GM21515 (cell line): Measurements from ENCODE around the gene MCM3AP.

Experiments used
- ATAC-seq: cut with Tn5 transposase; IDR thresholded peaks from one replicate; pipeline ENCODE4 v1.9.1; 2021; ENCODE audit not compliant: unreplicated experiment

Gene MCM3AP

DNA sequence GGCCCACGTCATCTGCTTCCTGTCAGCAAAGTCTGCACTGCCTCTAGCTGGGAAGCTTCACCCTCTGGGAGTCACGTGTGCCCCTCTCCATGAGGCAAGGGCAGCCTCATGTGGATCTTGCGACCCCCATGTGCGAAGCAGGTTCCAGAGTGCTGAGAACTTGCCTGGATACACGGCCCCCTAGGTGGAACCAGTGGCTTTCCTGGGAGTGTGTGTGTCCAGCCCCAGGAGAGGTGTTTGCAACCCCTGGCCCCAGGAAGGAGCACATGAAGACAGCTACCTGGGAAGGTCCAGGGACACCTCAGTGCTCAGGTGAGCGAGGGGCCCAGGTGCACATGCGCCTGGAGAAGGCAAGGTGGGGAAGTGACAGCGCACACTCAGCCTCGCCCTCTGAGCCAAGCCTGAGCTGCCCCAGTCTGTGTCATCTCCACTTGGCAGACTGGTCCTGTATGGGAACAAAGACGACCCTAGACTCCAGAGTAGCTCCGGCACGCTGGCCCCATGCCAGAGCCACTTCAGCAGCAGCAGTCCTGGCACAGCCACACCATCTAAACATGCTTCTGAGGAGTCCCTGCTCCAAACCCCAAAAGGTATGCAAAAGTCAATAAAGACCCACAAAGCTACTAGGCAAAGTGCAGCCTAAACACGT lies 65.7 kb downstream of the MCM3AP start:
- ATAC-seq: no peak

DNA sequence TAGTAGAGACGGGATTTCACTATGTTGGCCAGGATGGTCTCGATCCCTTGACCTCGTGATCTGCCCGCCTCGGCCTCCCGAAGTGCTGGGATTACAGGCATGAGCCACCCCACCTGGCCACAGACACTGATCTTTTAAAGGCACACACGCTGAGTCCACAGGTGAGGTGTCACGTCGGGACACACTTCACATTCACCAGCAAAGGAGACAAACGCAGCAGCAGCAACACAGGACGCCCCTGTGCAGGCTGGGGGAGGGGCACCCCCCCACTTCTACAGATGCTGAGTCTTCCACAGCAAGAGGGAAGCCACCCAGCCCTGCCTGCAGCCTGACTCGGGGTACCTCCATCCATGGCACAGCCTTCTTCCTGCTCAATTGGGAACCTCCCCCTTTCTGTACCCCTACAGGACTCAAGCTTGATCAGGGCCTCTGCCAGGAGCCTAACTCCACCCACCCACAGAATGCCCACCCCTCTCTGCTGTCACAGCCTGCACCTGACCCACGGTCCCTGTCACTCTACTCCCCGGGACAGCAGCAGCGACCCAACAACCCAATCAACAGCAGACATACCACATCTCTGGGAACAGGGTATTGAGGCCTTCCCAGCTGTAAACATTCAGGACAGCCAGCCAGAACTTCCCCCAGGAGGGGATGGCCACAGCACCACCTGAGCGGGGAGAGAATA lies 66.4 kb downstream of the MCM3AP start:
- ATAC-seq: no peak

DNA sequence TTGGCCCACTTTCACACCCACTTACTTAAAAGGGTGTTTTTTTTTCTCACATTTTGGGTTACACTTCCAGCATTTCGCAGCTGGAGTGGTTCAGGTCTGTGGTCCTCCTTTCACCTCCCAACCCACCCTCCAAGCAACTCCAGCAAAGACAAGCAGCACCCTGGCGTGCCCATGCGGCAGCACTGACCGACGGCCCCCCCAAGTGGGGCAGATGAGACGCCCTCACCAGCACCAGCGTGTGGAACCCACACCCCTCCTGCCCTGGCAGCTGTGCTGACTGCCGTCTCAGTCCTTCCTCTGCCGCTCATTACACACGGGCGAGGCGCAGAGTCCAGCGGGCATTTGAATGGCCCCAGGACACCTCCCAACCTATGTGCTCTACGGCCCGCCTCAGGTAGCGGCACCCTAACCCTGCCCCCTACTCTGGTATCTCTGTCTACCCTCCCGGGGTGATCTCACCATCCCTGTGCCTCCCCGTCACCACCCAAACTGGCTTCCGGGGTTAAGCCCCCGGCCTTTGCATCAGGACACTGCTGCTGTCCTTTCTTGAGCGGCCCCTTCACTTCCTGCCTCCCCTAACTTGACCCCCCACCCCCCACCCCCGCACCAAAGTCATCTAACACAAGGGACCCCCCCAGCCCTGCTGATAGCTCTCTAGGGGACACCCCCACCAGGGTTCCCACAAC lies 67.8 kb downstream of the MCM3AP start:
- no peak for ATAC-seq

DNA sequence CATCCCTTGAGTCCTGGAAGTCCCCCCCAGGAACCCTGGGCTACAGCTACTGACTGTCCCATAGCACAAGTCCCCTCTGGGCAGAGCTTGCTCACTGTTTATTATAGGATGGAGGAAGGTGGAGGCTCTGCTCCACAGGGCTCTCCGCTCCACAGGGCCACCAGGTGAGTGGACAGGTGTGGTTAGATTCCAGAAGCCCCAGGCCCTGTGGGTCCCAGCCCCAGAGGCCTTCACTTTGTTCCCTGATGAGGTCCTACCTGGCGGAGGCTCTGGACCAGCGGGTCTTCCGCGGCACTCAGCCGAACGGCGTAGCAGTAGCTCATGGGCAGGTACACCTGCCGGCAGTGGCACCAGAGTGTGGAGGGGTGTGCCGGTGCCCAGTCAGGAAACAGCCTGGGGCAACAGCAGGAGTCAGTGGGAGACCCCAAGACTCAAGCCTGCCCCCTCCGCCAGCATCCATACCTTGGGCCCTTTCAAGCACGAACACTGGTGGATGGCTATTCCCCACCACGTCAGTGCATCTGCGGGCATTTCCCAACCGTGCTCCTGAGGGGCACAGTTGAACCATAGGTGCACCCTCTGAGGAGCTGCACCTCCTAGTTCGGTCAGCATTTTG lies 69.2 kb downstream of the MCM3AP start:
- ATAC-seq: no peak

DNA sequence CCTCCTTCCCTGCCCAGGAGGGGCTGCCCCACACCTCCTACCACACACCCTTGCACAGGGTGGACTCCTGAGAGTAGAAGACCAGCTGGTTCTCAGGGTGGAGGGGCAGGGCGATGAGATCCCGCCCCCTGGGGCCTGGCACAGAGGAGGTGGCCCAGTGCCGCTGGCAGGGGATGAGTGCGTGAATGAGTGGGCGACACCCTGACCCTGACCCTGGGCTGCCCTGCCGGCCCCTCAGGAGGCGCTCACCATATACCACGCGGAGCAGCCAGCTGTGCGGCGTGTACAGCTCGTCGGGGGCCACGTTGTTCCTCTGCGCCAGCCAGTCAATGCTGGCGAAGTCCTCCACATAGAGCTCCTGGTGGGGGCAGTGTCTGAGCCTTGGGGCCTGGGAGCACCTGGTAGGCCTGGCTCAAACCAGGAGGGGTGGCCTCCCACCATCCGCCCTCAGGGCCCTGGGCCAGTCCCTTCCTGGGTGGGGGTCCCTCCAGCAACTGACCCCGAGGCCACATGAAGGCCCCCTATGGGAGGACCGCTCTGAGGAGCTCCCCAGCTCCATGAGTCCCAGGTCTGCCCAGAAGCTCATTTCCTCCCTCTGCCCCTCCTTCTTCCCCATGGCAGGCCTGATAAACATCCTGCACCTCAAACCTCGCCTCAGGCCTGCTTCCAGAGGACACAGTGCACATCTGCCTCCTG lies 69.8 kb downstream of the MCM3AP start:
- no peak for ATAC-seq

DNA sequence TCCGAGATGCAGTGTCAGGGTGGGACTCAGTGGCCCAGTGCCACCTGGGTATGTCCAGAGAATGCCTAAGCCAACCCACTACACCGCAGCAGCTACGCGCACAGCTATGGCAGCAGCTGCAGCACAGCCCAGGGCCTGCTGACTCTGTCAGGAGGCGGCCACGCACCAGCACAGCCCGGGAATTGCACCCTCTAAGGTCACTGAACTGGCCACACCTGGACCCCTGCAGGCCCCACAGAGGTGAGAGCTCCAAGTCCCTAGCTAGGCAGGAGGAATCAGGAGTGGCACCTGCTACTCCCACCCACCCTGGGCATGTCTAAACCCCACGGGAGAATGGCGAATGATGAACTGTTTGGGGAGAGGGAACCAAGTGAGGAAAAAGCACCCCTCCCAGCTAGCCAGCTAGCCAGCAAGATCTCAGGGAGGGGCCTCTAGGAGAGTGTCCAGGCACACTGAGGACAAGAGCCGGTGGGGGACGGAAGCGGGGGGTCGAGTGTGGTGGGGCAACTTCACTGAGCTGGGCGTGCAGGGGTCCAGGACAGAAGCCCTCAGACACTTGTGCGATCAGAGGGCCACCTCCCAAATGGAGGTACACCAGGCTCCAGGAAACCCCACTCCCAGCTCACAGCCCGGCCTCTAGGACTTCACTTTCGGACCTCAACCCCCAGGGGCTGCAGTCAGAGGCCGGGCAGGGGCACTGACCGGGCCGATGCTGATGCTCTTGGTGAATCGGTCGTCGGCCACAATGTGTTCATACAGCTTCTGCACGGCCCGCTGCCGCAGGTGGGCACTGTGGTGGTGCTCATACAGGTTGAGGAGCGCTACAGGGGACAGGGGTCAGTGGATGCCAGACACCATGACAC lies 70.7 kb downstream of the MCM3AP start:
- no peak for ATAC-seq

DNA sequence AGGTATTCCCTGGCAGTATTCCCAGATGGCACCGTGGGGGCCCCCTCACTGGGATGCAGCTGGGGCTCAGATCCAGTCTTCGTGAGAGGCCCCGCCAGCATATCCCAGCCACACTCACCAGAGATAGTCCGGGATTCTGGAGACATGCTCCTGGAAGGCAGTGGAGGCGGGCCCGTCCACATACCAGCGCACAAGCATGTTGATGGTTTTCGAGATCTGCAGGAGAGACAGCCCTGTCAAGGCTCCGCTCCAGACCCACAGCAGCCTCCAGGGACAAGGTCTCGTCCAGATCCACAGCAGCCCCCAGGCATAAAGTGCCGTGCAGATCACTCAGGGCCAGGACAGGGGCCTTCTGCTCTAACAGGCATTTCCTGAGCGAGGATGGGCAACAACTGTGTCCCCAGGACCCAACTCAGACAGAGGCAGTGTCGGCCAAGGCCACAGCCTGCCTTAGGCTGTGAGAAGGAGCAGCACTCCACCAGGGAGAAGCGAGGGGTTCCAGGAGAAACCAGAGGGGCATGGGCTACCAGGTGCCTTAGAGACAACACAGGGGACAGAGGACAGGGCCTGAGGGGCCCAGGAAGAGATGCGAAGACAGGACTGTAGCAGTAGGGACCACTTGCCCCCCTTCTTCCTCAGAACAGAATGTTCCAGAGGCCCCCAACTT lies 71.7 kb downstream of the MCM3AP start:
- ATAC-seq: no peak

DNA sequence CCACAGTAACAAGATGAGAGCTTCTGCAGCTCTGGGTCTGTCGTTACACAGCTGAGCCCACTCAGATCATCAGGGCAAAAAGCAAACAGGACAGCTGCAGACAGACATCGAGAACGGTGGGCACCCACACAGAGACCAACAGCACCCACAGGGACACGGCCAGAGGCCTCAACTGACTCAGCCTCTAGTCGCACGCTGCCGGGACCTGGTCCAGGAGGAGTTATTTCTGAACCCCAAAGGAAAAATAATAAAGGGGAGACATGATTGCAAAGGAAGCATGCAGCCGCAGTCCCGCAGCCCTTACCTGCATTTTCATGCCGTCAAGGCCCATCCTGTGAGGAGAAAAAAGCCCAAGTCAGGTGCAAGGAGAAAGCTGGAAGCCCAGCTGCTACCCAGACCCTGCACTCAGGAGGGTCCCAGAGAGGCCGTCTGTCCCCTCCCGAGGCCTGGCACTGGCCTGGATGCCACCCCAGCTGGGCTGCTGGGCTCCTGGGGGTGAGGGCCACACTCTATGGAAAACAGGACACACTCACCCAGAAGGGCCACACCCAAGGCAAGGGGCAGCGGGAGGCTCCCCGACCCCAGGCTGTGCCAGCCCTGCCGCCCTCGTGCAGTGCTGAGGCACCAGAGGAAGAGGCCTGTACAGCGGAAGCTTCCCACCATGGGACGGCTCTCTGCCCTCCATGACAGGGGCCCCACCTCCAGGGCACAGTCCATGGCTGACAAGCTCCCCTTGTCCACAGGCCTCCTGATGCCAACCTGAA lies 72.5 kb downstream of the MCM3AP start:
- no peak for ATAC-seq

DNA sequence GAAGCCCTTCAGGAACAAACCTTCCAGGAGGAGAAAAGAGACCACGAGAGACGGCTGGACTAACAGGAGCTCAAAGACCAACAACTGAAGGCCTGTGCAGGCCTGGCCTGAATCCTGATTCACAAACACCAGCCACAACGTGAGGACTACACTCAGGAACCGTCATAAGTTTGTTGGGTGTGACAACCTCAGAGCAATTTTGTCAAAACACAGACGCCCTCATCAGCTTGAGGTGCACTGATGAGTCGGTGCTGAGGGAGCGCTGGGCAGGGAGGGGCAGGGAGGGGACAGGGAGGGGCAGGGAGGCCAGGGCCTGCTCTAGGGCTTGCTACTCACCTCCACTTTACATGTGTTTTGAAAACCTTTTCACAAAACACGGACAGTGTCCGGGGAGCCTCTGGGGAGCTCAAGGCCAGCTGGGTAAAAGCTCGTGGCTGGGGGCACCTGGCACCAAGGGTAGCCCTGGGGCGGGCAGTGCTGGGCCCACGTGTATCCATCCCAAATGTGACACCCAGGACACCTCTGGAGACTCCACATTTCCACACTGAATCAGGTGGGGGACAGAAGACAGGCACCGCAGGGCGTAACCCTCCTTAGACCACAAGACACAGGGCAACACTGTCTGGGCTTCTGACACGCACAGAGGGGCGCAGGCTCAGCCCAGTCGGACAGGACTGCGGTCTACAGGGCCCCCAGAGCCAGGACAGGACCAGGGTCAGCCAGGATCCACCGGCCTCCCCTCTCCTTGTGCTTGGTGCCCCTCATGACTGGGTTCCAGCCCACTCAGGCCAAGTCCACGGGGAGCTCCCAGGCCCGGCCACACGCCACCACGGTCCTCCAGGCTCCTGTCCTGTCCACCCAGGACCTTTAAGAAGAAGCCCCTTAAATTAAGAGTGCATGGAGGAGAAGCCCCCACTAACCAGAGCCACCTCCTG lies 73.4 kb downstream of the MCM3AP start:
- no peak for ATAC-seq

DNA sequence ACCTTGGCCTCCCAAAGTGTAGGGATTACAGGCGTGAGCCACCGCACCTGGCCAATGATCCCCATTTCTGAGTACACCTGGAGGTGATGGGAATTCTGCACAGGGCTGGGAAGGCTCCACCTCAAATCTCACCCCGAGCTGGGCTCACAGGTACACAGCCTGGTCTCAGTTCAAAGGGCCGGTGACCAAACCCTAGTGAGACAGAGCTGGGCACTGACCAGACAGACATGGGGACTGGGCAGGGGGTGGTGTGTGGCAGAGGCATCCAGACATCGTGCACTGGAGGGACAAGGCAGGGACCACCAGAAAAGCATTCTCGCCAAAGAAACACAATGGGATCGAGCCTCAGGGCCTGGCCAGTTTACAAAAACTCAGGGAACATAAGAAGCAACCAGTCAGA lies 74.0 kb downstream of the MCM3AP start:
- no peak for ATAC-seq

DNA sequence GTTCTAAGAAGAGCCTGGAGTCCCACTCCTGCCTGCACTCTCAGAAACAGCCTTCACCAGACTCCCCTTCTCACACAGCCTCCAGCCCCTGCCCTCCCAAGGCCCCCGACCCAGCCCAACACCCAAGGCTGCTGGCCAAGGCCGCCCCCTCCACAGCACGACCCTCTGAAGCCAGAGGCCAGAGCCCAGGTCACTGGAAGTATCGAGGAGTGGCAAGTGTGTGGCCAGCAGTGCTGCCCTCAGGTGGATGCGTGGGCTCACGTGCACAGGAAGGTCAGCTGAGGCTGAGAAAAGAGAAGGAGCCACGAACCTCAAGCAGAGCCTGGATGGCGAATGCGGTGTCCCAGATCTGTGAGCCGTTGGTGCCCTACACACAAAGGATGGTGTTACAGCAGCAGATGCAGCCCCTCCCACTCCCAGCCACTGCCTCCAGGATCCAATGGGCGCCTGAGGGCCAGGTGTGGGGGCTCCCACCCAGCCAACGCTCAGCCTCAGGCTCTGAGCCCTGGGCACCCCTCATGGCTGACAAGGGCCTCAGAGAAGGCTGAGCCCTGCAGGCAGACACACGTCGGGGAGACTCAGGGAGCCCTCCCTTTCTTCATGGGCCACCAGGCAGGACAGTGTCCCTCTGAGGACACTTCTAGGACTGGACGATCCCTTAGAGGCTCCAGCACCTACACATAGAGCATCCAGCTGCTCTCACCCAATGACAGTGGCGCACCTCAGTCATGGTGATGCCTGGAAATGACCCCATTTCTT lies 74.9 kb downstream of the MCM3AP start:
- no peak for ATAC-seq

DNA sequence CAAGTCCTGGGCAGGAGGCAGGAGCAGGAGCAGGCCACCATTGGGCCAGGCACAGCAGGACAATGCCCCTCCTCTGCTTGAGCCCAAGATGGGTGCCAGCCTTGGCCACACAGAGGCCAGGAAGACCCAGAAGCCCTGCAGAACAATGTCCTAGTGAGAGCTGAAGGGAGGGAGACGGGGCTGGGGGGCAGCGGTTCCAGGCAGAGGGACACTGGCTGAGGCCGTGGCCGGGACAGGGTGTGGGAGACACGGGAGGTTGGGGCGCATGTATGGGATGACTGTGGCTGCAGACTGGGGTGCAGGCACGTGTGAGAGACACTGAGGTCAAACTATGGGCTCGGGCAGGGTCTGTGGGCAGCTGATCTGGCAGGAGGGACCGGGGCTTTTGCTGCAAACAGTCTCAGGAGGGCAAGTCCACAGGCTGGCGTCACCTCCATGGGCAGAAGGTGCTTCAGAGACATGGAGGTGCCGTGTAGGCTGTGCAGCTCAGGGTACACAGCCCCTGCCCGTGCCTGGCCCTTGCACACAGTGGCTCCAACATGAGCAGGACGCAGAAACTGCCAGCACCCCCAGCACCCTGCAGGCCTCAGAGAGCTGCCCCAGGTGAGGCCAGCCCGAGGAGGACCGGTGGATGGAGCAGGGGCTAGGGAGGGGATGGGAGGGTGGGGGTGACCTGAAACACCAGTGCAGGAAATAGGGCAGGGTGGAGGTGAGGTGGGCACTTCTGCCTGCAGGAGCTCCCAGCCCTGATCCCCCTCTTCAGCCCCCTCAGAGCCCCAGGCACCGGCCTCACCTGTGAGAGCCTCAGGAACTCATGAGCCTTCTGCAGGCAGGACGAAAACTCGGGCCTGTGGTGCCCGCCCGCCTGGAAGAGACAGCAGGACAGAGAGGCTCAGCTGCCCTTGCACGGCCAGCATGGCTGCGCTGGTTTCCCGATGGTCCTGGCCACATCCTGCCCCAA lies 76.4 kb downstream of the MCM3AP start:
- ATAC-seq: no peak

DNA sequence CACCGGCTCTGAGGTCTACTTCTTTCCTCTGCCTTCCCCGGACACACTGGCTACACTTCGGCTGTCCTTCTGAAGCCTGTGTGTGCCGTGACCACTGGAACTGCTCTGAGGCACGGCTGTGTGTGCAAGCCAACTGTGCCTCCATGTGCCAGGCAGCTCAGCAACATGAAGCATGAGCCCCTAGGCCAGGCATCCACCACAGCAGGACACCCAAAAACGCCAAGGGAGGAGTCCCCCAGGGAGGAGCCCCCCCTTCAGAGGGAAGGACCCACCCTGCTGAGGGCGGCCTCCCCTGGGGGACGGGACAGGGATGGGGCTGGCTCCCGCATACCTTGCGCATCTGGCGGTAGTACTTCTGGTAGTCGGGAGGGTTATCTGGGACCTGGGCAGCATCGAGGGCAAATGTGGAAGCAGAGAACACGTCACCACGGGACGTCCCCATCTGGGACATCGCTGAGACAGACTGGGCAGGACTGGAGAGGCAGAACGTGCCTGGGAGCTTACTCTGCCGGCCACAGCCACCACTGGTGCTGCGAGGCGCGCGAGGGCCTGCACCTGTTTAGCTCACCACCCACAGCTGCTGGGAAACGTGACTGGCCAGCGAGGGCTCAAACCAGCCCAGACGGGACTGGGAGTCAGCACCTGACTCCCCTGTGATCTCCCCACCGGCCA lies 77.4 kb downstream of the MCM3AP start:
- ATAC-seq: no peak

DNA sequence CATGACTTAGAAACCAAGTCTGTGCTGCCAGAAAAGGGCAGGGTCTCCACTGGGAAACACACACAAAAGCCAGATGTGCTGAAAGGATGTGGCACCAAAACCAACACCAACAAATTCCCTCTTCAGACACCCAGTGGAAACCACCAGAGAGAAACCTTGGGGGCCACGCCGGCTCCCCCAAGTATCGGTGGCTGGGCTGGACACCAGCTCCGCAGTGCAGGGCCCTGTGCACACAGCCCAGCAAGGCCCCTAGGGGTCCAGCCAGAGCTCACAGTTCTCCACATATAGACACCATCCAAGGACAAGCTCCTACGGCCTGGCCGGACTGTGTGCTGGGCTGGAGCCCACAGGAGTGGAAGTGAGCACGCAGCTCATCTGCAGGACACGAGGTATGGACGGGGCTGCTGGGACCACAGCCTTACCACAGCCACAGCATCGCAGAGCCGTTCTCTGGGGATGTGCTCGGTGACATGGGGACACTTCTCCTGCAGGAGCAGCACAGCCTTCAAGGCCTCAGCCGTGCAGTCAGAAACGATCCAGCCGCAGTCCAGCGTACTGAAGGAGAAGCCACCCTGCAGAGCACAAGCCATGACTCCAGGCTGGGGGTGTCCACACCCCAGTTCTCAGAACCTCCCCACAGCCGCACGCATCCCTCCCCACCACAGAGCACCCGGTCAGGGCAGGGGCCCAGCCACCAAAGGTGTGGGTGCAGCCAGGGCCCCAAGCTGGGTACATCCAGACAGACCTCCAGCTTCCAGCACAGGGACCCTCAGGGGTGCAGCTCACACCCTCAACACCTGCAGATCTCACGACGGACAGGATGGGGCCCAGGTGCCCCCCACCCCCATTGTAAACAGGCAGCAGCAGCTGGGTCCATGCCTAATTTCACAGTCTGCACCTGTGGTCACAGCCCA lies 78.1 kb downstream of the MCM3AP start:
- no peak for ATAC-seq
